HL-60/S4 (cell line): ENCODE data around the gene KCNQ1OT1.

Source experiments
- in situ Hi-C: fragments of 300-500 bp; cut with MboI; formaldehyde crosslinking; loops from 2 replicates; pipeline ENCODE4 v1.14.3; 2022; ENCODE audit warnings: low sequenced_read_pairs

The KCNQ1OT1 gene

GRCh38 chr11:2612884-2613571, 86.8 kb downstream of the KCNQ1OT1 start:
- in situ Hi-C loops: no loop called here

GRCh38 chr11:2609345-2609744, 90.4 kb downstream of the KCNQ1OT1 start:
- in situ Hi-C loops: no loop called here

GRCh38 chr11:2599561-2600189, 100.1 kb downstream of the KCNQ1OT1 start:
- in situ Hi-C loops: no loop called here

- in situ Hi-C loops: no loop called here
These were observed 104.6 kb downstream of the KCNQ1OT1 start for GRCh38 chr11:2595204-2595603.

- in situ Hi-C loops: no loop called here
These were observed 105.5 kb downstream of the KCNQ1OT1 start for GRCh38 chr11:2594267-2594666.

GRCh38 chr11:2593393-2593950, 106.3 kb downstream of the KCNQ1OT1 start:
- in situ Hi-C loops: no loop called here

GRCh38 chr11:2592559-2593392, 107.0 kb downstream of the KCNQ1OT1 start:
- in situ Hi-C loops: no loop called here

DNA sequence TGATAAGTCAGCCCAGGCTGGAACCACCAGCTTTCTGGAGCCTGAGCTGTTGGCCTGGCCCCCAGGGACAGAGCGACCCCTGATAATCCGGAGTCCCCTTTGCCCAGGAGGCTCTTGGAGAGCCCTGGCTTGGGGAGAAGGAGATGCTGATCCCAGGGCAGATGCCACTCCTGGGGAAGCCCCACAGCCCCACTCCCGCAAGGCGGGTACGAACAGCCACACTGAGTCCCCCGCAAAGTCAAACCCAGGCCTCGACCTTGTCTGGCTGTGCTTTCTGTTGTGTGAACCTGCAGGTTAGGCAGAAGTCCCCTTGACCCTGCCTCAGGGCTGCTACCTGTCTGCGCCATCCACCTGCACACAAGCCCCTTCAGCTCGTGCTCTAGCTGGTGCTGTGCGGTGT, 108.0 kb downstream of the KCNQ1OT1 start:
- in situ Hi-C loops: no loop called here

GRCh38 chr11:2590965-2591754, 108.6 kb downstream of the KCNQ1OT1 start:
- in situ Hi-C loops: no loop called here

GRCh38 chr11:2590131-2590964, 109.4 kb downstream of the KCNQ1OT1 start:
- in situ Hi-C loops: no loop called here

DNA sequence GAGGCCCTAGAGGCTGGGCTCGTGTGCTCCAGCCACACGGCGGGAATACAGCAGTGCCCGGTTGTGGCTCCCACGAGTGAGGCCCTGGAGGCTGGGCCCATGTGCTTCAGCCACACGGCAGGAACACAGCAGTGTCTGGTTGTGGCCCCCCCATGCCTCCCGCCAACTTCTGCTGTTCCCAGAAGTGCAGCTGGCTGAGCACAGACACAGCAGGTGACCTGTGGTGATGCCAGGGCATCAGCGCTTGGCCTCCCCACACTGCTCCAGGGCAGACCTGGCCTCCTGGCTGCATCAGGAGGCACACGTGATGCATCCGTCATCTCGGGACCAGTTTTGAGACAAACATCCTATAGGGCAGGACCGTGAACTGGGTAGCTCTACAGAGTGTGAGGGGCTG, 110.3 kb downstream of the KCNQ1OT1 start:
- in situ Hi-C loops: no loop called here

DNA sequence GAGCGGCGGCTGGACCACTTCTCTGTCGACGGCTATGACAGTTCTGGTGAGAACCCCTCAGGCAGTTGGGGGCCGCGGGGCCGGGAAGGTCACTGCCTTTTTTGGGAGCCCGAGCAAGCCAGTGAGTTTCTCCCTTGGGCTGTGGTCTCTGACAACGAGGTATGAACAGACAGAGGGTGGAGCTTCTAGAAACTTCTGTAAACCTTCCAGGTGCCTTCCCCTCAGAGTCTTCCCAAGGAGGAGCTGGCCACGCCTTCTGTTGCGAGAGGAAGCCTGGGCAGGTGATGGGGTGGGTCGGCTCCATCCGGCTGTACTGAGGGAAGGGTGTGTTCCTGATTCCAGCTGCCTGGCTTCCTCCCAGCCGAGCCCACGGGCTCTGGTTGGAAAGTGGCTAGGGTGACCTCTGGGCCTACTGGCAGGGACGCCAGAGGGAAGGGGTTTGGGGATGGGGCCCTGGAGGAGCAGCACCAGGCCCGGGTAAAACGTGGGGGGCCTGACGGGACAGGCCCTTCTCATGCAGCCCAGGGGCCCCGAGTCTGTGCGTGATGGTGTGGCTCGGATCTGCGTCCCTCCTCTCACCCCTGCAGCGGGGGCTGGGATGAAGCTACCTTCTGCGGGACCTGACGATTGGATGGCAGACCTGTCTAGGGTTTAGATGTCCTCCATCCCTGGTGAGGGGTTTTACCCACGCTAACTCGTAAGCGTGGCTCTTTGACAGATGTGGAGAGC, 110.8 kb downstream of the KCNQ1OT1 start:
- in situ Hi-C loops: no loop called here

DNA sequence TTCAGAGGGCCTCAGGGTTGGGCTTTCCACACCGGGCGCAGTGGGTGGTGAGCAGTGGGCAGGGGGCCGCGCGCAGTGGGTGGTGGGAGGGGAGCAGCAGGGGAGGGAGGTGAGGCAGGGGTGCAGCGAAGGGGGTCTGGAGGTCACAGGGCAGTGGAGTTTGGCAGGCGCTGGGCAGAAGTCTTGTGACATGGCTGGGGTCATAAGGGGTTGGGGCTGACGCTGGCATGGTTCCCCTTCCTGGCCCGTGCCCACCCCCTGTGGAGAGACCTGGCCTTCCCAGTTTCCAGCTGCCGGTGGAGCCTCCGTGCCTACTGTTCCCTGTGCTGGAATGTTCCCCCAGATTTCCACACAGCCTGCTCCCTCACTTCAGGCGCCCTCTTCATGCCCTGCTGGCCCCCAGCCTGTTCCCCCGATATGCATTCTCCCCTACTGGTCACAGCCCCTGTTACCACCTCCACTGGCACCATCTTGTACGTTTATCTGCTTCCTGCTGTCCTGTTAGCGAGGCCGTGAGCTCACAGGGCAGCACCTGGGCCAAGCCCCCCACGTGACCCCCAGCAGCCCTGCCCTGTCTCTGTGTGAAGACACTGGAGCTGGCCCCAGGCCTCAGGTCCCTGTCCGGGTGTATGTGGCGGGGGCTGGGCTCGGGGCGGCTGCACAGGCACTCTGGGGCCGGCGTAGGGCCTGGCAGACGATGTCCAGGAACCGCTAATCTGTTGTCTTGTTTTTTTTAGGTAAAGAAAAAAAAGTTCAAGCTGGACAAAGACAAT, 111.6 kb downstream of the KCNQ1OT1 start:
- in situ Hi-C loops: no loop called here

DNA sequence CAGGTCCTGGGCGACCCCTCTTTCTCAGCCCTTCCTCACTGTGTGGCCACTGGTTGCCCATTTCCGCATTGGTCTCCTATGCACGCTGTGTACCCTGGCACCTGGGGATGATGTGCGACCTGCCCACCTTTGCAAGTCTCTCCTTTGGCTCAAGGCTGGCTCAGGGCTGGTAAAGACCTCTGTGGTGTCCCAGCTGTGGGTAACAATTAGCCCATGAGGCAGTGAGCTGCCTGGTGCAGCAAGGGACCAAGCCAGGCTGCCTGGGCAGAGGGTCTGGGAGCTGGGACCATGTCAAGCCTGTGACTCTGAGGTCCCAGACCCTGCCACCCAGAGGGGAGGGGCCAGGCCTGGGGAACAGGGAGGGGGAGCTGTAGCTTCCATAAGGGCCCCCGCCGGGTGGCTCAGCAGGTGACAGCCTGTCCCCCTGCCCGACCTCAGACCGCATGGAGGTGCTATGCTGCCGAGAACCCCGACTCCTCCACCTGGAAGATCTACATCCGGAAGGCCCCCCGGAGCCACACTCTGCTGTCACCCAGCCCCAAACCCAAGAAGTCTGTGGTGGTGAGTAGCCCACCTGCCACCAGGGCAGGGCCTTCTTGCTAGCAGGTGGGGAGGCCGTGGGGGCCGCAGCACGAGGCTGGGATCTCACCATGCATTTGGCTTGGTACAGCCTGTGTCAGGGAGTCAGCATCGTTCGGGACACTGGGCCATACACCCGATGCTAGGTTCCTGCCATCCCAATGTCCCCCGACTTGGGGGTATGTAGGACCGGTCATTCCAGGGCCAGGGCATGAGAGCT, 112.5 kb downstream of the KCNQ1OT1 start:
- in situ Hi-C loops: no loop called here

DNA sequence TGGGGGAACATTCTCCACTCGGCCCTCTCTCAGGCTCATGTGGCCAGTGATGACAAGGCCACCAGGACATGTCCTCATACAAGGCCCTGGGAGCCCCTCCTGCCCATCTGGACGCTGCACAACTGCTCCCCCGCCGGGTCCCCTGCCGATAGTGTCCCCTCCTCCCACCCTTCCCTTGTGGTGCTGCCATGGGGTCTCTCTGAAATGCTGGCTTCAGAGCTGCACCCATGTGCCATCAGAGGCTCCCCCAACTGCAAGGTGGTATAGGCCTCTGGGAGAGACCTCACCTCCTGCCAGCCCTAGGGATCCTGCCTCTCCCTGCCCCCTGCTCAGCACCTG, 113.0 kb downstream of the KCNQ1OT1 start:
- in situ Hi-C loops: no loop called here

DNA sequence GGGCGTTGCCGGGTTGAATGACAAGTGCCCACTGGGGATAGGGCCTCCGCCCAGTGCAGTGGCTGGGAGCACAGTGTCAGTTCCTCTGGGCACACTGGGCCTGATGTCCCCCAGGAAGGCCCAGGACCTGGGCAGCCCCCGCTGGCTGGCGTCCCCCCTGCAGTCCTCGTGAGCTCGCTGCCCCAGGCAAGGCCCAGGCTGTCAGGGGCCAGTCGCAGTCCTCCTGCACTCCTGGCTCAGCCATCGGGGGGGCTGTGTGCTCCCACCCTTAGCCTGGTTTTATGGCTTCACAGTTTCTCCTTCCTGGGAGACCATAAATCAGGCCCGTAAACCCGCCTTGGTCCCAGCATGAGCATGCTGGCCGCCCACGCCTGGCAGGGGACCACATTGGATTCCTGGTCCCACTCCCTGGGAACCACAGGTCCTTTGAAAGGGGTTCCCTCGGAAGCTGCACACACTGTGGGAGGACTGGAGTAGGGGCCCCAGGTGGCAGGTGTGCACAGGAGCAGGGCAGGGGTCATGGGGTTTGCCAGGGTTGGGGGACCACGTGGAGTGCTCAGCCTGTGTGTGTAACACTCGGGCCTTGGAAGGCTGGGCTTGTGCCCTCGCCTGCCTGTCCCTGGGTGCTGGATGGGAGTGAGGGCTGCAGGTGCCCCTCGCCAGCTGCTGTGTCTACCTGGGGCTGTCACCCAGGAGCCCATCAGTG, 113.6 kb downstream of the KCNQ1OT1 start:
- in situ Hi-C loops: no loop called here

DNA sequence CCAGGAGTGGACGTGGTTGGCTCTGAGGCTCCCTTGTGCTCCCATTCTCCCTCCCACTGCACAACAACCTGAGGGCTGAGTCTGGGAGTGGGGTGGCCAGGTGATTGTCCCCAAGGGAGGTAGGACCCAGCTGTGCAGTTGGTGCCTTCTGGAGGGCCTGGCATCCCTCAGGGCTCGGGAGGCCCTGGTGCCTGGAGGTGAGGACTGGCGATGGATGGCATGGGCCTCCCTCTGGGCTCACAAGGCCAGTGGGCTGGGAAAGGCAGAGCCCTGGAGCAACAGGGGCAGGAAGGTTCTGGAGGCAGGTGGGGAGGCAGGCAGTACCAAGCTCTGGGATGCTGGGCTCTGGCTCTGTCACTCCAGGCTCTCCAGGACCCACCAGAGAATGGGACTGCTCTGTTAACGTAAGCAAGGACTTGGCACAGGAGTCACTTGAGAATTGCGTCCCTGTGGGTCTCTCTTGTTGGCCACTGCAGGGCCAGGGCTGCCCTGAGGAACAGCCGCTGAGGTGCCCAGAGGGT, 114.2 kb downstream of the KCNQ1OT1 start:
- in situ Hi-C loops: no loop called here
